Stomach (tissue), 4 donors: ENCODE measurements around the gene CPLX1.

ENCODE experiments used
- POLR2A ChIP-seq, 4 donors: fragments of 450-650 bp; IDR thresholded peaks; one replicate each; pipeline ENCODE4 v1.6.1; 2016; ENCODE audit warnings: antibody characterized with exemption in 4 of 4, control low read depth in 2 of 4, mild to moderate bottlenecking in 1 of 4, moderate library complexity in 1 of 4
- TF ChIP-seq, protein P1 (sequence below), 7 experiments: fragments of 450-650 bp in 4 of 7; fragments of 200-600 bp in 3 of 7; sonication (generic) in 3 of 7; IDR thresholded peaks; one replicate each; pipeline ENCODE4 v1.5.1; 2016 to 2019; ENCODE audit warnings: antibody characterized with exemption in 7 of 7, control low read depth in 2 of 7, mild to moderate bottlenecking in 1 of 7

GRCh38 chr4:865121-865465 is 39.2 kb upstream of the CPLX1 start:
- TF ChIP-seq, protein P1, sequence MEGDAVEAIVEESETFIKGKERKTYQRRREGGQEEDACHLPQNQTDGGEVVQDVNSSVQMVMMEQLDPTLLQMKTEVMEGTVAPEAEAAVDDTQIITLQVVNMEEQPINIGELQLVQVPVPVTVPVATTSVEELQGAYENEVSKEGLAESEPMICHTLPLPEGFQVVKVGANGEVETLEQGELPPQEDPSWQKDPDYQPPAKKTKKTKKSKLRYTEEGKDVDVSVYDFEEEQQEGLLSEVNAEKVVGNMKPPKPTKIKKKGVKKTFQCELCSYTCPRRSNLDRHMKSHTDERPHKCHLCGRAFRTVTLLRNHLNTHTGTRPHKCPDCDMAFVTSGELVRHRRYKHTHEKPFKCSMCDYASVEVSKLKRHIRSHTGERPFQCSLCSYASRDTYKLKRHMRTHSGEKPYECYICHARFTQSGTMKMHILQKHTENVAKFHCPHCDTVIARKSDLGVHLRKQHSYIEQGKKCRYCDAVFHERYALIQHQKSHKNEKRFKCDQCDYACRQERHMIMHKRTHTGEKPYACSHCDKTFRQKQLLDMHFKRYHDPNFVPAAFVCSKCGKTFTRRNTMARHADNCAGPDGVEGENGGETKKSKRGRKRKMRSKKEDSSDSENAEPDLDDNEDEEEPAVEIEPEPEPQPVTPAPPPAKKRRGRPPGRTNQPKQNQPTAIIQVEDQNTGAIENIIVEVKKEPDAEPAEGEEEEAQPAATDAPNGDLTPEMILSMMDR (IDR thresholded peaks at IDR 0.05): no peak
- TF ChIP-seq POLR2A (IDR thresholded peaks at IDR 0.05): no peak
